ENCODE measurements around the gene ESR1. TPM values are rescaled to one million over a fixed set of nuclear protein-coding genes. Genes with fewer than 3 reads are reported as not detected.

ESR1 gene
- total RNA-seq, 2 experiments from 2014 or later, result 0.06 TPM; not detected in 1

- Histone ChIP-seq H3K4me2 (ENCODE audit: low read length) (no peak overlapping the region), H3K9me2 (ENCODE audit: insufficient read depth, low read length) (no peaks in the 10 kb centered on the region), H3K9me3 (ENCODE audit: low read length) (no peaks in the 10 kb centered on the region), H3K79me2 (ENCODE audit: insufficient read depth, low read depth, low read length) (no peaks in the 10 kb centered on the region), H3K36me3 (ENCODE audit: insufficient read depth, low read length) (no peaks in the 10 kb centered on the region), H4K20me1 (ENCODE audit: insufficient read depth, low read length) (no peaks in the 10 kb centered on the region), H3K4me3 (ENCODE audit: low read depth, low read length, poor library complexity, severe bottlenecking) (no peak overlapping the region), H3K27ac (ENCODE audit: low read depth, low read length, poor library complexity, severe bottlenecking) (no peak overlapping the region), H2AFZ (ENCODE audit: low read length) (no peak overlapping the region), H3K4me1 (ENCODE audit: insufficient read depth, low read length, poor library complexity, severe bottlenecking) (no peaks in the 10 kb centered on the region)
- CTCF ChIA-PET (ENCODE audit: unreplicated experiment), result no interaction called here
- POLR2A ChIA-PET, result no interaction called here
- TF ChIP-seq EZH2phosphoT487 (IDR thresholded peaks at IDR 0.05; ENCODE audit: borderline replicate concordance, low read depth, low read length) (no peak), CTCF (conservative IDR thresholded peaks at IDR 0.05; ENCODE audit: low read length) (no peak)
- no peak for DNase-seq (ENCODE audit: low spot score)
- no TSS peak for BruUV-seq (replicated peaks)
- intact Hi-C loops (cut with micrococcal nuclease; ENCODE audit: unreplicated experiment), result loop anchor here (10.0 kb wide), 1 partner anchor 438 kb away; no protein-coding TSS in a partner anchor
Observed at GRCh38 chr6:152112491-152113261, 305.2 kb downstream of the ESR1 start.

GRCh38 chr6:152117156-152118133 is 310.0 kb downstream of the ESR1 start:
- peaks cover 25% of the 10 kb centered on the region for H3K36me3 ChIP-seq (ENCODE audit: insufficient read depth, low read length)
- H3K9me2 ChIP-seq (ENCODE audit: insufficient read depth, low read length), result no peaks in the 10 kb centered on the region
- TF ChIP-seq CTCF (conservative IDR thresholded peaks at IDR 0.05; ENCODE audit: low read length) (no peak), EZH2phosphoT487 (IDR thresholded peaks at IDR 0.05; ENCODE audit: borderline replicate concordance, low read depth, low read length) (no peak)
- ChIA-PET CTCF (ENCODE audit: unreplicated experiment) (no interaction called here), POLR2A (interaction anchor here (0.6 kb wide), 1 partner anchor 1006 kb away, joined by 6 read pairs; no protein-coding TSS in a partner anchor)
- no peaks in the 10 kb centered on the region for H3K9me3 ChIP-seq (ENCODE audit: low read length)
- intact Hi-C loops (cut with micrococcal nuclease; ENCODE audit: unreplicated experiment), result loop anchor here (10.0 kb wide), 1 partner anchor 443 kb away; no protein-coding TSS in a partner anchor
- no peak overlapping the region for H3K4me2 ChIP-seq (ENCODE audit: low read length)
- no peak for DNase-seq (ENCODE audit: low spot score)
- H2AFZ ChIP-seq (ENCODE audit: low read length), result no peak overlapping the region
- no peaks in the 10 kb centered on the region for H3K79me2 ChIP-seq (ENCODE audit: insufficient read depth, low read depth, low read length)
- H3K4me3 ChIP-seq (ENCODE audit: low read depth, low read length, poor library complexity, severe bottlenecking), result no peak overlapping the region
- H3K27ac ChIP-seq (ENCODE audit: low read depth, low read length, poor library complexity, severe bottlenecking), result no peak overlapping the region
- no peaks in the 10 kb centered on the region for H4K20me1 ChIP-seq (ENCODE audit: insufficient read depth, low read length)
- H3K4me1 ChIP-seq (ENCODE audit: insufficient read depth, low read length, poor library complexity, severe bottlenecking), result no peaks in the 10 kb centered on the region
- BruUV-seq (replicated peaks), result no TSS peak
